GM12878 (cell line): ENCODE data around the gene PTPRJ. TPM values are rescaled to one million over a fixed set of nuclear protein-coding genes. Genes with fewer than 3 reads are reported as not detected.

Experiments used
- CBFB ChIP-seq: IDR thresholded peaks from 2 replicates; pipeline ENCODE4 v1.6.1; 2016; ENCODE audit warnings: antibody characterized with exemption, low read depth
- CREB1 ChIP-seq: IDR thresholded peaks from 2 replicates; pipeline ENCODE4 v1.6.1; 2012; ENCODE audit warnings: low read depth, mild to moderate bottlenecking, inconsistent platforms
- DPF2 ChIP-seq: fragments of 450-650 bp; IDR thresholded peaks from 2 replicates; pipeline ENCODE4 v1.6.1; 2017; ENCODE audit warnings: mild to moderate bottlenecking
- EGR1 ChIP-seq, 2 experiments: IDR thresholded peaks; 1 replicate in 1 of 2; 2 replicates in 1 of 2; pipeline ENCODE4 v1.6.1; 2011 to 2012; ENCODE audit warnings: low read depth in 2 of 2, low read length in 2 of 2, borderline replicate concordance in 1 of 2, mild to moderate bottlenecking in 1 of 2, moderate library complexity in 1 of 2
- FOXM1 ChIP-seq: IDR thresholded peaks from 2 replicates; pipeline ENCODE4 v1.6.1; 2012; ENCODE audit warnings: low read depth, mild to moderate bottlenecking, inconsistent platforms, low read length, moderate library complexity
- GATAD2B ChIP-seq: fragments of 450-650 bp; conservative IDR thresholded peaks from 2 replicates; pipeline ENCODE4 v1.6.1; 2017; ENCODE audit warnings: low read depth, mild to moderate bottlenecking, moderate library complexity
- HDAC6 ChIP-seq: fragments of 200-600 bp; sonication (generic); IDR thresholded peaks from one replicate; pipeline ENCODE4 v1.8.0; 2017; ENCODE audit warnings: antibody characterized with exemption; ENCODE audit not compliant: unreplicated experiment
- IRF4 ChIP-seq: IDR thresholded peaks from 2 replicates; pipeline ENCODE4 v1.6.1; 2011; ENCODE audit warnings: low read depth, low read length
- JUNB ChIP-seq: IDR thresholded peaks from 2 replicates; pipeline ENCODE4 v1.6.1; 2016; ENCODE audit warnings: antibody characterized with exemption, mild to moderate bottlenecking
- KAT2A ChIP-seq: conservative IDR thresholded peaks from 2 replicates; pipeline ENCODE4 v1.6.1; 2011; ENCODE audit warnings: low read depth, low read length; ENCODE audit not compliant: control insufficient read depth
- MTA2 ChIP-seq: fragments of 450-650 bp; IDR thresholded peaks from 2 replicates; pipeline ENCODE4 v1.6.1; 2016; ENCODE audit warnings: low read depth, mild to moderate bottlenecking, moderate library complexity
- NFXL1 ChIP-seq: fragments of 450-650 bp; IDR thresholded peaks from 2 replicates; pipeline ENCODE4 v1.6.1; 2017; ENCODE audit warnings: antibody characterized with exemption, mild to moderate bottlenecking, borderline replicate concordance
- NR2F1 ChIP-seq: fragments of 450-650 bp; conservative IDR thresholded peaks from 2 replicates; pipeline ENCODE4 v1.6.1; 2017; ENCODE audit warnings: mild to moderate bottlenecking
- PAX8 ChIP-seq: fragments of 450-650 bp; IDR thresholded peaks from 2 replicates; pipeline ENCODE4 v1.6.1; 2017; ENCODE audit warnings: mild to moderate bottlenecking, moderate library complexity
- RAD21 ChIP-seq: IDR thresholded peaks from 2 replicates; pipeline ENCODE4 v1.6.1; 2011; ENCODE audit warnings: mild to moderate bottlenecking, low read depth, low read length, moderate library complexity; ENCODE audit not compliant: insufficient read depth
- RFX5 ChIP-seq: IDR thresholded peaks from 2 replicates; pipeline ENCODE4 v1.6.1; 2011; ENCODE audit warnings: low read depth, low read length, improper control_type of control experiment
- SMAD5 ChIP-seq: IDR thresholded peaks from 2 replicates; pipeline ENCODE4 v1.6.1; 2016; ENCODE audit warnings: antibody characterized with exemption, low read depth
- SPI1 ChIP-seq: IDR thresholded peaks from 2 replicates; pipeline ENCODE4 v1.6.1; 2011; ENCODE audit warnings: low read depth, mild to moderate bottlenecking, low read length, moderate library complexity, borderline replicate concordance; ENCODE audit not compliant: insufficient read depth
- SUPT20H ChIP-seq: IDR thresholded peaks from 2 replicates; pipeline ENCODE4 v1.6.1; 2011; ENCODE audit warnings: low read depth, mild to moderate bottlenecking, low read length, moderate library complexity, borderline replicate concordance; ENCODE audit not compliant: control insufficient read depth
- YY1 ChIP-seq: IDR thresholded peaks from 2 replicates; pipeline ENCODE4 v1.6.1; 2011; ENCODE audit warnings: low read depth, mild to moderate bottlenecking, low read length
- ZBED1 ChIP-seq: IDR thresholded peaks from 2 replicates; pipeline ENCODE4 v1.6.1; 2016; ENCODE audit warnings: borderline replicate concordance
- ZNF217 ChIP-seq: fragments of 450-650 bp; IDR thresholded peaks from 2 replicates; pipeline ENCODE4 v1.6.1; 2017; ENCODE audit warnings: antibody characterized with exemption, mild to moderate bottlenecking
- polyA plus RNA-seq, 11 experiments: library from polyadenylated mRNA; depleted of rRNA in 4 of 11; unstranded in 6 of 11; stranded (reverse) in 5 of 11; fragments of >200 nt; fragmentation: Nextera tagmentation in 4 of 11; fragmentation: Illumina TruSeq in 1 of 11; extraction: Ambion mirVana in 4 of 11; extraction: Trizol in 1 of 11; gene quantifications; 1 replicate in 1 of 11; 2 replicates in 10 of 11; pipeline versions ENCODE4 v1.2.1 to v1.2.3, GENCODE V29; 2011 to 2016; ENCODE audit warnings: inconsistent platforms in 2 of 11, missing spikeins in 2 of 11, low read depth in 1 of 11
- total RNA-seq, 4 experiments: library from RNA; depleted of rRNA in 3 of 4; stranded (reverse); fragments of >200 nt in 3 of 4; fragmentation: Illumina TruSeq in 1 of 4; extraction: Trizol in 1 of 4; gene quantifications; 2 replicates each; pipeline versions ENCODE4 v1.2.1 to v1.2.3, GENCODE V29; 2013 to 2021
- TF ChIP-seq, protein P1 (sequence below), 3 experiments: IDR thresholded peaks in 2 of 3; conservative IDR thresholded peaks in 1 of 3; 2 replicates each; pipeline ENCODE4 v1.5.1; 2011; ENCODE audit warnings: low read depth in 3 of 3, low read length in 3 of 3, mild to moderate bottlenecking in 3 of 3, control low read depth in 2 of 3, moderate library complexity in 2 of 3, inconsistent platforms in 1 of 3, mixed read lengths in 1 of 3; ENCODE audit not compliant: control insufficient read depth in 2 of 3, insufficient read depth in 1 of 3; ENCODE audit errors: extremely low read depth in 1 of 3
- TF ChIP-seq, protein P2 (sequence below): fragments of 450-650 bp; formaldehyde crosslinking; IDR thresholded peaks from 2 replicates; pipeline ENCODE4 v1.4.0; 2022; ENCODE audit warnings: mild to moderate bottlenecking, moderate library complexity
- TF ChIP-seq, protein P3 (sequence below): IDR thresholded peaks from 2 replicates; pipeline ENCODE4 v1.6.1; 2011; ENCODE audit warnings: low read depth, mild to moderate bottlenecking, low read length, moderate library complexity, borderline replicate concordance; ENCODE audit errors: extremely low read depth

The PTPRJ gene
- total and polyA plus RNA-seq, 10 of the 15 experiments (the other 5 are each of a cell fraction or from before 2014, with no cell fraction given): 0.22 to 22.4 (median 7.4) TPM

DNA sequence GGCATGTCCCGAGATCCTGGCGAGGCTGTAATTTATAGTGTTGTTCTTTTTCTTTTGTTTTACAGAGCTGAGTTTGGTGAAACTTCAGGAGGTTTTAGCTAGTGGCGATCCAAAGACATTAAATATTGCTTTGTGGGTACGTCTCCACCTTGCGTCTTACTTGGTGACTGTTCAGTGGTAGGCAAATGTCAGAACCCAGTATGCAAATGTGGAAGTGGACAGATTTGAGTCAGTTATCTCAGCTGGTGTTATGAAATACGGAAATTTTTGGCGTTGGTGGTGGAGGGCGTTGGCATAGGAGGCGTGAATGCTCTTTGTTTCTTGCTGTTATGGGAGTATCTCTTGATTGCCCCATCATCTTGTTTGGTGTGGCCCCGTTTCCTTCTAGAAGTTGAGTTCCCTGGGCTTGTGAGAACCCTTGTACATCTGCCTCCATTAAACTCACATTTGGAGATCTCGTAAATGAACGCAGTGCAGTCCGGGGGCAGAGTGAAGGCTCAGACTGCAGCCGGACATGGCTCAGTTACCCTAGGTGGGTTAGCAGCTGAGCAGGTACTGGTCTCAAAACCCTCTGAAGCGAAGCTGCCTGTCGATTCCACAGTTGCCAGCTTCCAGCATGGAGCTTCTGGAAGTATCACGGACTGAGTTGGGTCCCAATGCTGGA, 39.9 kb downstream of the PTPRJ start (continued):
- 0 out of 2 replicates have a peak, but pooled peaks have one; percentile 51 for TF ChIP-seq ZNF217
- TF ChIP-seq, protein P1, sequence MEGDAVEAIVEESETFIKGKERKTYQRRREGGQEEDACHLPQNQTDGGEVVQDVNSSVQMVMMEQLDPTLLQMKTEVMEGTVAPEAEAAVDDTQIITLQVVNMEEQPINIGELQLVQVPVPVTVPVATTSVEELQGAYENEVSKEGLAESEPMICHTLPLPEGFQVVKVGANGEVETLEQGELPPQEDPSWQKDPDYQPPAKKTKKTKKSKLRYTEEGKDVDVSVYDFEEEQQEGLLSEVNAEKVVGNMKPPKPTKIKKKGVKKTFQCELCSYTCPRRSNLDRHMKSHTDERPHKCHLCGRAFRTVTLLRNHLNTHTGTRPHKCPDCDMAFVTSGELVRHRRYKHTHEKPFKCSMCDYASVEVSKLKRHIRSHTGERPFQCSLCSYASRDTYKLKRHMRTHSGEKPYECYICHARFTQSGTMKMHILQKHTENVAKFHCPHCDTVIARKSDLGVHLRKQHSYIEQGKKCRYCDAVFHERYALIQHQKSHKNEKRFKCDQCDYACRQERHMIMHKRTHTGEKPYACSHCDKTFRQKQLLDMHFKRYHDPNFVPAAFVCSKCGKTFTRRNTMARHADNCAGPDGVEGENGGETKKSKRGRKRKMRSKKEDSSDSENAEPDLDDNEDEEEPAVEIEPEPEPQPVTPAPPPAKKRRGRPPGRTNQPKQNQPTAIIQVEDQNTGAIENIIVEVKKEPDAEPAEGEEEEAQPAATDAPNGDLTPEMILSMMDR (IDR thresholded peaks at IDR 0.05 in 2 of 3, conservative IDR thresholded peaks at IDR 0.05 in 1 of 3; ENCODE audit: control insufficient read depth in 2 of 3, extremely low read depth in 1 of 3, insufficient read depth in 1 of 3, low read depth in 3 of 3, low read length in 3 of 3): peak in 2 of 3 experiments; percentile 28 to 38; a peak in 3 of 6 replicates
- TF ChIP-seq, protein P2, sequence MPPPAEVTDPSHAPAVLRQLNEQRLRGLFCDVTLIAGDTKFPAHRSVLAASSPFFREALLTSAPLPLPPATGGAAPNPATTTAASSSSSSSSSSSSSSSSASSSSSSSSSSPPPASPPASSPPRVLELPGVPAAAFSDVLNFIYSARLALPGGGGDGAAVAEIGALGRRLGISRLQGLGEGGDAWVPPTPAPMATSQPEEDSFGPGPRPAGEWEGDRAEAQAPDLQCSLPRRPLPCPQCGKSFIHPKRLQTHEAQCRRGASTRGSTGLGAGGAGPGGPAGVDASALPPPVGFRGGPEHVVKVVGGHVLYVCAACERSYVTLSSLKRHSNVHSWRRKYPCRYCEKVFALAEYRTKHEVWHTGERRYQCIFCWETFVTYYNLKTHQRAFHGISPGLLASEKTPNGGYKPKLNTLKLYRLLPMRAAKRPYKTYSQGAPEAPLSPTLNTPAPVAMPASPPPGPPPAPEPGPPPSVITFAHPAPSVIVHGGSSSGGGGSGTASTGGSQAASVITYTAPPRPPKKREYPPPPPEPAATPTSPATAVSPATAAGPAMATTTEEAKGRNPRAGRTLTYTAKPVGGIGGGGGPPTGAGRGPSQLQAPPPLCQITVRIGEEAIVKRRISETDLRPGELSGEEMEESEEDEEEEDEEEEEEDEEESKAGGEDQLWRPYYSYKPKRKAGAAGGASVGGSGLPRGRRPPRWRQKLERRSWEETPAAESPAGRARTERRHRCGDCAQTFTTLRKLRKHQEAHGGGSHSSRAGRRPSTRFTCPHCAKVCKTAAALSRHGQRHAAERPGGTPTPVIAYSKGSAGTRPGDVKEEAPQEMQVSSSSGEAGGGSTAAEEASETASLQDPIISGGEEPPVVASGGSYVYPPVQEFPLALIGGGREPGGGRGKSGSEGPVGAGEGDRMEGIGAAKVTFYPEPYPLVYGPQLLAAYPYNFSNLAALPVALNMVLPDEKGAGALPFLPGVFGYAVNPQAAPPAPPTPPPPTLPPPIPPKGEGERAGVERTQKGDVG (CRISPR knock-in tag): no peak
- TF ChIP-seq FOXM1: peak; percentile 65; the same call in 1 of the 2 replicates
- TF ChIP-seq GATAD2B: no peak
- no peak for TF ChIP-seq HDAC6
- TF ChIP-seq PAX8: no peak
- peak; percentile 65 for TF ChIP-seq RAD21
- TF ChIP-seq EGR1 (IDR thresholded peaks at IDR 0.05; ENCODE audit: borderline replicate concordance in 1 of 2, low read depth in 2 of 2, low read length in 2 of 2): peak in 1 of 2 experiments; percentile 24; a peak in 1 of 3 replicates
- TF ChIP-seq, protein P3, sequence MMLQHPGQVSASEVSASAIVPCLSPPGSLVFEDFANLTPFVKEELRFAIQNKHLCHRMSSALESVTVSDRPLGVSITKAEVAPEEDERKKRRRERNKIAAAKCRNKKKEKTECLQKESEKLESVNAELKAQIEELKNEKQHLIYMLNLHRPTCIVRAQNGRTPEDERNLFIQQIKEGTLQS: no peak
- TF ChIP-seq SUPT20H: no peak
- TF ChIP-seq YY1: peak; percentile 57; the same call in 1 of the 2 replicates
- 0 out of 2 replicates have a peak, but pooled peaks have one; percentile 25 for TF ChIP-seq NR2F1
- TF ChIP-seq DPF2: peak; percentile 36; the same call in 1 of the 2 replicates
- TF ChIP-seq JUNB: peak; percentile 89
- TF ChIP-seq SPI1: peak; percentile 50; the same call in 1 of the 2 replicates
- peak; percentile 92 for TF ChIP-seq IRF4
- peak; percentile 56 for TF ChIP-seq CREB1
- 0 out of 2 replicates have a peak, but pooled peaks have one; percentile 56 for TF ChIP-seq SMAD5
- peak; percentile 27; the same call in 1 of the 2 replicates for TF ChIP-seq ZBED1
- no peak for TF ChIP-seq KAT2A
- peak; percentile 40; the same call in 1 of the 2 replicates for TF ChIP-seq MTA2
- no peak for TF ChIP-seq RFX5
- peak; percentile 55 for TF ChIP-seq CBFB
- TF ChIP-seq NFXL1: no peak
